ENCODE data around the gene SLC41A3. TPM values are rescaled to one million over a fixed set of nuclear protein-coding genes. Genes with fewer than 3 reads are reported as not detected.

SLC41A3 gene
- total RNA-seq, 1 experiment from 2014 or later: 26.9 TPM

Small RNA genes within 50 kb of the gene (small RNA-seq; reads per million reads assigned to genes)
- gene AC092903.1: not detected

Other genes starting within 250 kb of the SLC41A3 start
- gene ROPN1B, start 114.9 kb downstream of the SLC41A3 start, total RNA-seq (2014; rRNA removed; shearing (Covaris generic); ENCODE audit: low replicate concordance): not detected in 2 replicates
- gene ALDH1L1, start 96.5 kb upstream of the SLC41A3 start, total RNA-seq (2014; rRNA removed; shearing (Covaris generic); ENCODE audit: low replicate concordance): not detected in 2 replicates